RPMI7951 (cell line): ENCODE results near the gene FAM78B. TPM values are rescaled to one million over a fixed set of nuclear protein-coding genes. Genes with fewer than 3 reads are reported as not detected.

Source experiments
- DNase-seq: peaks from one replicate; pipeline ENCODE4 v3.0.0-alpha.2; 2012; ENCODE audit warnings: low read depth
- total RNA-seq: library from RNA; depleted of rRNA; stranded (reverse); fragments of >200 nt; shearing (Covaris generic); gene quantifications from 2 replicates; pipeline ENCODE4 v1.2.3, GENCODE V29; 2014

Gene FAM78B
- total RNA-seq, 1 experiment from 2014 or later = 0.36 TPM

- peak; percentile 33 for DNase-seq
Observed at GRCh38 chr1:166164995-166165660, 1.7 kb downstream of the FAM78B start.

GRCh38 chr1:166164646-166164994 lies 2.2 kb downstream of the FAM78B start:
- no peak for DNase-seq

- DNase-seq = no peak
Observed at GRCh38 chr1:166159656-166160055, 7.1 kb downstream of the FAM78B start.

GRCh38 chr1:166156674-166157073 lies 10.1 kb downstream of the FAM78B start:
- no peak for DNase-seq

- no peak for DNase-seq
Observed at GRCh38 chr1:166155108-166155507, 11.7 kb downstream of the FAM78B start.

- no peak for DNase-seq
Observed at GRCh38 chr1:166153525-166154314, 13.1 kb downstream of the FAM78B start.

GRCh38 chr1:166152978-166153377 lies 13.8 kb downstream of the FAM78B start:
- no peak for DNase-seq

GRCh38 chr1:166151804-166152203 lies 15.0 kb downstream of the FAM78B start:
- no peak for DNase-seq

GRCh38 chr1:166145499-166145898 lies 21.3 kb downstream of the FAM78B start:
- DNase-seq = peak; percentile 54

- DNase-seq = no peak
Observed at GRCh38 chr1:166141969-166142368, 24.8 kb downstream of the FAM78B start.

- no peak for DNase-seq
Observed at GRCh38 chr1:166140251-166140650, 26.6 kb downstream of the FAM78B start.

GRCh38 chr1:166139735-166140134 lies 27.1 kb downstream of the FAM78B start:
- DNase-seq = no peak

GRCh38 chr1:166136699-166137401 lies 30.0 kb downstream of the FAM78B start:
- DNase-seq = no peak

GRCh38 chr1:166136222-166136621 lies 30.6 kb downstream of the FAM78B start:
- no peak for DNase-seq

- no peak for DNase-seq
Observed at GRCh38 chr1:166133857-166134256, 32.9 kb downstream of the FAM78B start.

- DNase-seq = peak; percentile 3
Observed at GRCh38 chr1:166133276-166133841, 33.4 kb downstream of the FAM78B start.

- DNase-seq = no peak
Observed at GRCh38 chr1:166132496-166132895, 34.3 kb downstream of the FAM78B start.

GRCh38 chr1:166129006-166129405 lies 37.8 kb downstream of the FAM78B start:
- DNase-seq = no peak

- no peak for DNase-seq
Observed at GRCh38 chr1:166128195-166128594, 38.6 kb downstream of the FAM78B start.

GRCh38 chr1:166127003-166127402 lies 39.8 kb downstream of the FAM78B start:
- DNase-seq = no peak

GRCh38 chr1:166122873-166123466 lies 43.8 kb downstream of the FAM78B start:
- DNase-seq = no peak

GRCh38 chr1:166121010-166121409 lies 45.8 kb downstream of the FAM78B start:
- DNase-seq = no peak
